ENCODE results near the gene IFI44L. TPM values are rescaled to one million over a fixed set of nuclear protein-coding genes. Genes with fewer than 3 reads are reported as not detected.

IFI44L gene
- polyA plus RNA-seq, 1 donor (not counting 4 experiments of a cell fraction or from before 2014, with no cell fraction given): 34.8 TPM

GRCh38 chr1:78673120-78673519 is 52.9 kb downstream of the IFI44L start:
- H3K36me3 ChIP-seq (ENCODE audit: control insufficient read depth in 2 of 2, extremely low read depth in 1 of 2, insufficient read depth in 2 of 2, low read length in 2 of 2): no peaks in the 10 kb centered on the region
- no peak for DNase-seq (ENCODE audit: low read depth, low spot score)
- no peaks in the 10 kb centered on the region for H4K20me1 ChIP-seq (ENCODE audit: control insufficient read depth, extremely low read depth, insufficient read depth, low read length)
- H3K4me3 ChIP-seq (ENCODE audit: control insufficient read depth in 2 of 3, extremely low read depth in 1 of 3, insufficient read depth in 2 of 3, low read depth in 1 of 3, low read length in 3 of 3): no peak overlapping the region
- TF ChIP-seq EZH2 (IDR thresholded peaks at IDR 0.05; ENCODE audit: low read length) (no peak), CTCF (optimal IDR thresholded peaks at IDR 0.05 in 1 of 3, IDR thresholded peaks at IDR 0.05 in 1 of 3, conservative IDR thresholded peaks at IDR 0.05 in 1 of 3; ENCODE audit: extremely low read depth in 1 of 3, insufficient read depth in 2 of 3, low read length in 3 of 3) (no peak)
- H3K4me2 ChIP-seq (ENCODE audit: control insufficient read depth, extremely low read depth, insufficient read depth, low read depth, low read length): no peak overlapping the region
- H3K27me3 ChIP-seq (ENCODE audit: control insufficient read depth, extremely low read depth, insufficient read depth, low read length): no peaks in the 10 kb centered on the region
- FAIRE-seq: no peak
- no peaks in the 10 kb centered on the region for H3K79me2 ChIP-seq (ENCODE audit: control insufficient read depth, insufficient read depth, low read length)
- dilution Hi-C loops (cut with MboI; ENCODE audit: extremely low pct_ligation_motif_present, low sequenced_read_pairs): no loop called here
- no peaks in the 10 kb centered on the region for H3K4me1 ChIP-seq (ENCODE audit: control insufficient read depth, extremely low read depth, insufficient read depth, low read length)
- H3K9me1 ChIP-seq (ENCODE audit: control insufficient read depth, extremely low read depth, insufficient read depth, low read length): no peaks in the 10 kb centered on the region
- no peak overlapping the region for H2AFZ ChIP-seq (ENCODE audit: control insufficient read depth, low read length)
- no peaks in the 10 kb centered on the region for H3K9me3 ChIP-seq (ENCODE audit: control insufficient read depth, low read depth, low read length)
- no peak overlapping the region for H3K9ac ChIP-seq (ENCODE audit: control insufficient read depth, extremely low read depth, insufficient read depth, low read length)
- no peak overlapping the region for H3K27ac ChIP-seq (ENCODE audit: control insufficient read depth, insufficient read depth, low read length)

- H3K9me1 ChIP-seq (ENCODE audit: control insufficient read depth, extremely low read depth, insufficient read depth, low read length): no peaks in the 10 kb centered on the region
- H3K9ac ChIP-seq (ENCODE audit: control insufficient read depth, extremely low read depth, insufficient read depth, low read length): no peak overlapping the region
- dilution Hi-C loops (cut with MboI; ENCODE audit: extremely low pct_ligation_motif_present, low sequenced_read_pairs): no loop called here
- DNase-seq (ENCODE audit: low read depth, low spot score): no peak
- peak; percentile 5 for FAIRE-seq
- no peak overlapping the region for H3K27ac ChIP-seq (ENCODE audit: control insufficient read depth, insufficient read depth, low read length)
- no peaks in the 10 kb centered on the region for H4K20me1 ChIP-seq (ENCODE audit: control insufficient read depth, extremely low read depth, insufficient read depth, low read length)
- H3K79me2 ChIP-seq (ENCODE audit: control insufficient read depth, insufficient read depth, low read length): no peaks in the 10 kb centered on the region
- no peaks in the 10 kb centered on the region for H3K4me1 ChIP-seq (ENCODE audit: control insufficient read depth, extremely low read depth, insufficient read depth, low read length)
- no peak overlapping the region for H3K4me3 ChIP-seq (ENCODE audit: control insufficient read depth in 2 of 3, extremely low read depth in 1 of 3, insufficient read depth in 2 of 3, low read depth in 1 of 3, low read length in 3 of 3)
- TF ChIP-seq EZH2 (IDR thresholded peaks at IDR 0.05; ENCODE audit: low read length) (no peak), CTCF (optimal IDR thresholded peaks at IDR 0.05 in 1 of 3, IDR thresholded peaks at IDR 0.05 in 1 of 3, conservative IDR thresholded peaks at IDR 0.05 in 1 of 3; ENCODE audit: extremely low read depth in 1 of 3, insufficient read depth in 2 of 3, low read length in 3 of 3) (peak in 2 of 3 experiments; percentile 46 to 58)
- no peaks in the 10 kb centered on the region for H3K9me3 ChIP-seq (ENCODE audit: control insufficient read depth, low read depth, low read length)
- H3K4me2 ChIP-seq (ENCODE audit: control insufficient read depth, extremely low read depth, insufficient read depth, low read depth, low read length): no peak overlapping the region
- no peaks in the 10 kb centered on the region for H3K36me3 ChIP-seq (ENCODE audit: control insufficient read depth in 2 of 2, extremely low read depth in 1 of 2, insufficient read depth in 2 of 2, low read length in 2 of 2)
- no peak overlapping the region for H2AFZ ChIP-seq (ENCODE audit: control insufficient read depth, low read length)
- no peaks in the 10 kb centered on the region for H3K27me3 ChIP-seq (ENCODE audit: control insufficient read depth, extremely low read depth, insufficient read depth, low read length)
Observed at GRCh38 chr1:78676347-78676982, 56.2 kb downstream of the IFI44L start.
